ENCODE data around the gene SLC25A23.
"Not testable (repeated sequence)": the region's sequence is repeated elsewhere in the genome, so short reads cannot be mapped to it uniquely, and the experiment has no call there.

SLC25A23 gene

GRCh38 chr19:6459262-6460098 is at the start of gene SLC25A23:
Gene SLC25A23, minus strand, starts transcription at chr19:6459792. Its CDS starts 164 bp downstream, at chr19:6459628.
- peak; percentile 61 to 65 for DNase-seq

DNA sequence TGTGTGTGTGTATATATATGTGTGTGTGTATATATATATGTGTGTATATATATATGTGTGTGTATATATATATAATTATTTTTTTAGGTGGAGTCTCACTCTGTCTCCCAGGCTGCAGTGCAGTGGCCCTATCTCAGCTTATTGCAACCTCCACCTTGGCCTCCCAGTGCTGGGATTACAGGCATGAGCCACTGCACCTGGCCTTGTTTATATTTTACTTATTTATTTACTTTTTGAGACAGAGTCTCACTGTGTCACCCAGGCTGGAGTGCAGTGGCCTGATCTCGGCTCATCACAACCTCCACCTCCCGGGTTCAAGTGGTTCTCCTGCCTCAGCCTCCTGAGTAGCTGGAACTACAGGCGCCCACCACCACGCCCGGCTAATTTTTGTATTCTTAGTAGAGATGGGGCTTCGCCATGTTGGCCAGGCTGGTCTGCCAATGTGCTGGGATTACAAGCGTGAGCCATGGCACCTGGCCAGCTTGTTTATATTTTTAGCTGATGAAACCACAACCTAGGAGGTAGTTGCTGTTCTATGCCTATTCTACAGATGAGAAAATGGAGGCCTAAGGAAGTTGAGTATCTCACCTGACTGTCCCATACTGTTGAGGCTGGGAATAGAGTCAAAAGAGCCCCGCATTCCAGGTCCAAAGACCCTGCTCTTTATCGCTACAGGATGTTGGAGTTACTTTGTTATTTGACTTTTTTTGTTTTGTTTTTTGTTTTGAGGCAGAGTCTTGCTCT is 48.6 kb upstream of the SLC25A23 start:
- DNase-seq: not testable (repeated sequence)

DNA sequence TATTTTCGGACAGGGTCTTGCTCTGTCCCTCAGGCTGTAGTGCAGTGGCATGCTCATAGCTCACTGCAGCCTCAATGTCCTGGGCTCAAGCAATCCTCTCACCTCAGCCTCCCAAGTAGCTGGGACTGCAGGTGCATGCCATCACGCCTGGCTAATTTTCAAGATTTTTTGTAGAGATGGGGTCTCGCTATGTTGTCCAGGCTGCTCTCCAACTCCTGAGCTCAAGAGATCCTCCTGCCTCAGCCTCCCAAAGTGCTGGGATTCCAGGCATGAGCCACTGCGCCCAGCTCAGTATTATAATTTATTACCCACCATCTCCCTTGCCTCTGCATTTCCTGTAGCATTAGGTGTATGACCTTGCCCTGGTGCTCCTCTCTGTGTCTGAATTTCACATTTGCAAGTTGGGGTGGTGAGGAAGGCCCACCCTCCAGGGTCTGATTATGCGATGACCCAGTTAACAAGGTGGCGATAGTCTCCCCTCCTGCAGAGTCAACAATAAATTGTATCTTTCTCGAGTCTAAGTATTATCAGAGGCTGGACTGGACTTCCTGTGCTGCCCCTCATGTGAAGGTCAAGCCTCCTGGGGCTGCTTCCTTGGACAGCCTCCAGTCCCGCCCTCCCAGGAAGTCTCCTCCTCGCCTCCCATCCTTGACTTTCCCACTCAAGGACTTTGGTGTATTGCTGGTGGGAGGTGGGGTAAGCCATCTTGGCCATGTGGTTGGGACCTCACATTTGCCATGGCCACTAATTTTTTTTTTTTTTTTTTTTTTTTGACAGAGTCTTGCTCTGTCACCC is 44.0 kb upstream of the SLC25A23 start:
- DNase-seq: no peak

GRCh38 chr19:6501740-6502648 is 42.4 kb upstream of the SLC25A23 start, which contains the start of gene TUBB4A:
Gene TUBB4A, minus strand, starts transcription at chr19:6502309. Its CDS starts 97 bp downstream, at chr19:6502212.
- peak; percentile 45 to 52 for DNase-seq

GRCh38 chr19:6500837-6501739 is 41.5 kb upstream of the SLC25A23 start:
- DNase-seq: no peak

GRCh38 chr19:6499052-6499790 is 39.6 kb upstream of the SLC25A23 start:
- DNase-seq: no peak

DNA sequence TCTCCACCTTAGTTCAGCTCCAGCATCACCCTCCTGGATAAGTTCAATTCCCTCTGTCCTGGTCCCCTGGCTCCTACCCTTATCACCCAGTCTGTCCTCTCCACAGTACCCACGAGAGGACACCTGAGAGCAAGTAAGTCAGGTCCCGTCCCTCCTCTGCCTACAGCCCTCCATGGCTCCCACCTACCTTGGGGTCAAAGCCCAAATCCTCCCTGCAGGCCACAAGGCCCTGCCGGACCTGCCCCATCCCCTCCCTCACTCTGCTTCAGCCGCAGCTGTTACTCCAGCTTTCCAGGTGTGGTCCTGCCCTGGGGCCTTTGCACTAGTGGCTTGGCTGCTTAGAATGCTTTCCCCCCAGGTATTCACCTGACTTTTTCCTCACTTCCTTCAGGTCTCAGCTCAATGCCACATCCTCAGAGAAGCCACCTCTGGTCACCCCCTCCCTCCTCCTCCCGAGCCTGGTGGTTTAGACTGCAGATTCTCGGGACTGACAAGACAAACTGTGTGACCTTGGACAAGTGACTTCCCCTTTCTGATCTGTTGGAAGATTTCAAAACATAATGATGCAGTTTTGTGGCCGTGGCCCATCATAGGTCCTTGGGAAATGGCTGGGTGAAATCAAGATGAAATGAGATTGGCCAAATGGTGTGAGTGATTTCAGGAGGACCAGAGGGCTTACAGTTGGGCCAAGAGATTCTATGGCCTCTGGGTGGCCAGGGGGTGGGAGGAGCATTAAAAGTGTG is 38.9 kb upstream of the SLC25A23 start:
- peak in 1 of 2 donors; percentile 25 for DNase-seq

DNA sequence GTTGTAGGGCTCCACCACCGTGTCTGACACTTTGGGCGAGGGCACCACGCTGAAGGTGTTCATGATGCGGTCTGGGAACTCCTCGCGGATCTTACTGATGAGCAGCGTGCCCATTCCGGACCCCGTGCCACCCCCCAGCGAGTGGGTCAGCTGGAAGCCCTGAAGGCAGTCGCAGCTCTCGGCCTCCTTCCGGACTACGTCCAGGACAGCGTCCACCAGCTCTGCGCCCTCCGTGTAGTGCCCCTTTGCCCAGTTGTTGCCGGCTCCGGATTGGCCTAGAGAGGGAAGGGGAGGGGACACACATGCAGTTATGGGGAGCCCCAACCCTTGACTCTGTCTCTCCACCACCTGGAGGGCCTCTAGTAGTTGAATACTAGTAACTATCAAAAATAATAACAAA is 36.4 kb upstream of the SLC25A23 start:
- no peak for DNase-seq

GRCh38 chr19:6494438-6495036 is 34.9 kb upstream of the SLC25A23 start:
- no peak for DNase-seq

GRCh38 chr19:6491802-6492592 is 32.4 kb upstream of the SLC25A23 start:
- no peak for DNase-seq

DNA sequence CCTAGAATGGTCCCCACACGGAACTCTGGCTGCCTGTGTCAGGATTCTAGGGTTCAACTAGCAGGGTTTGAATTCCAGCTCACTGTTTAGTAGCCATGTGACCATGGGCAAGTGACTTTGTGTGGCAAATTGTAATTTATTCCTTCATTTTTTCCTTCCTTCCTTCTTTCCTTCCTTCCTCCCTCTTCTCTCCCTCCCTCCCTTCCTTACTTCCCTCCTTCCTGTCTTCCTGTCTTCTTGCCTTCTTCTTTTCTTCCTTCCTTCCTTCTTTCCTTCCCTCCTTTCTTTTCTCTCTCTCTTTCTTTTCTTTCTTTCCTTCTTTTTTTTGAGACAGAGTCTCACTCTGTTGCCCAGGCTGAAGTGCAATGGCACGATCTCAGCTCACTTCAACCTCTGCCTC is 30.5 kb upstream of the SLC25A23 start:
- DNase-seq: no peak

DNA sequence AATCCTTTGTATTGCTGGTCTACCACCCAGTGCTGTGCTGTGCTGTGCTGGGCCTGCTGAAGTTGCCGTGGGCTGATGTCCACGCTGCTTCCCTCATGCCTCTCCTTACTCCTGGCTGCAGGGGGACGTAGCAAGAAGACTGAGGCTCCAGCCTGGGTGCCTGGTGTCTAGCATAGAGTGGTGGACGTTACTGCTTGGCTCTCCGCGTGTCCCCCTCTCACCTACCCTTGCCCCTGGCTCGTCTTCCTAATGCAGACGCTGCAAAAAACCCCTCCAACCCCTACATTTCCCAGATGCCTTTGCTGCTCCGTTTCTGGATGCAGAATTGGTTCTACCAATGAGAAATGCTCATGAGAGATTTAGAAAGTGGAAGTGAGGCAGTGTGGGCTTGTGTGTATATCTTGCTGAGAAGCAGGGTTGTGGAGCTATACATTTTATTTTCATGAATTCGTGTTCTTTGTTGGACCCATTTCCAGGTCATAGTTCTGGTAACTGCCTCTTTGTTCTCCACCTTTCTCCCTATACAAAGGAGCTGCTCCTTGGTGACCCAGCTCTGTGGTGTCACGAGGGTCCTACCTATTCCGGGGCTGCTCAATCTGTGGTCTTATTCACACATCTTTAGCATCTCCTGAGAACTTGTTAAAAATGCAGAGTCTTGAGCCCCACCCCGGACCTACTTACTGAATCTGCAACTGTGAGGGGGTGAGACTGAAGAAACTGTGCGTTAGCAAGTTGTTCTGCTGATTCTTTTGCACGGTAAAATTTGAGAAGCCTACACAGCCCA is 29.9 kb upstream of the SLC25A23 start:
- DNase-seq: peak in 1 of 2 donors; percentile 37

- DNase-seq: no peak
Observed at GRCh38 chr19:6484831-6485230, 25.2 kb upstream of the SLC25A23 start.

DNA sequence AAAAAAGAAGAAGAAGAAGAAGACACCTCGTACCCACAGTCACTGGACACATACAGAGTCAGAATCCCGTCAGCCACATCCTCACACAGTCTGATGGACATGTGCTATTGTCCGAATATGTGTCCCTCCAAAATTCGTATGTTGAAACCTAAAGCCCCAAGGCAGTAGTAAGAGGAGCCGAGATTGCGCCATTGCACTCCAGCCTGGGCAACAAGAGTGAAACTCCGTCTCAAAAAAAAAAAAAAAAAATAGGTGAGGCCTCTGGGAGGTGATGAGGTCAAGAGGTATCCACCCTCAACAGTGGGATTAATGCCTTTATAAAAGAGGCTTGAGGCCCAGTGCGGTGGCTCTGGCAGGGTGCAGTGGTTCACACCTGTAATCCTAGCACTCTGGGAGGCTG is 24.6 kb upstream of the SLC25A23 start:
- no peak for DNase-seq

- DNase-seq: no peak
Observed at GRCh38 chr19:6483235-6483634, 23.6 kb upstream of the SLC25A23 start.

- no peak for DNase-seq
Observed at GRCh38 chr19:6482343-6482686, 22.7 kb upstream of the SLC25A23 start.

Data from CD4-positive, alpha-beta T cell treated with Interleukin-1 beta for 1 hour (primary cell).